Mucosa of descending colon (tissue), 3 donors: ENCODE data around the gene VPS13D. TPM values are rescaled to one million over a fixed set of nuclear protein-coding genes. Genes with fewer than 3 reads are reported as not detected.

Source experiments
- ATAC-seq: fragments of 200-7000 bp; cut with Tn5 transposase; one replicate; pipeline ENCODE4 v1.9.1; 2020; ENCODE audit warnings: mild to moderate bottlenecking, moderate library complexity
- DNase-seq, 3 donors: peaks; one replicate each; pipeline ENCODE4 v3.0.0-alpha.2; 2020
- H3K36me3 ChIP-seq: fragments of 200-600 bp; one replicate; pipeline ENCODE4 v1.8.0; 2021; ENCODE audit warnings: low read depth, mild to moderate bottlenecking
- H3K4me1 ChIP-seq: fragments of 200-600 bp; one replicate; pipeline ENCODE4 v1.8.0; 2021; ENCODE audit warnings: low read depth, mild to moderate bottlenecking
- H3K4me3 ChIP-seq: fragments of 200-600 bp; one replicate; pipeline ENCODE4 v1.8.0; 2021; ENCODE audit warnings: mild to moderate bottlenecking
- H3K9me3 ChIP-seq: fragments of 200-600 bp; one replicate; pipeline ENCODE4 v1.8.0; 2021; ENCODE audit warnings: mild to moderate bottlenecking
- intact Hi-C, 2 donors: fragments of 100-400 bp; cut with DNase I in 1 of 2; cut with micrococcal nuclease in 1 of 2; formaldehyde crosslinking; loops; one replicate each; pipeline versions ENCODE4 v1.11.0 to v1.11.1; 2022; cut with DNase I, micrococcal nuclease
- total RNA-seq, 3 donors: library from RNA; stranded (reverse); fragmentation: NEBNext Ultra II Directional in 2 of 3; extraction: Animal tissue kit (Norgen Biotek cat#: 25700) in 2 of 3; gene quantifications; one replicate each; pipeline versions ENCODE4 v1.2.1 to v1.2.4, GENCODE V29; 2021 to 2023
- TF ChIP-seq, protein P1 (sequence below): fragments of 200-600 bp; IDR thresholded peaks from one replicate; pipeline ENCODE4 v1.8.0; 2022; ENCODE audit warnings: antibody characterized with exemption, mild to moderate bottlenecking
- donor health status: DM: no; HTN: no; CAD: no; lungs with moderate emphysema.
- donor health status: DM: no; HTN: no; CAD: no.
- donor health status: DM: no; HTN: yes; CAD: no.

VPS13D gene
- total RNA-seq, 3 donors from 2014 or later, result 70.1 to 96.6 (median 96.6) TPM

DNA sequence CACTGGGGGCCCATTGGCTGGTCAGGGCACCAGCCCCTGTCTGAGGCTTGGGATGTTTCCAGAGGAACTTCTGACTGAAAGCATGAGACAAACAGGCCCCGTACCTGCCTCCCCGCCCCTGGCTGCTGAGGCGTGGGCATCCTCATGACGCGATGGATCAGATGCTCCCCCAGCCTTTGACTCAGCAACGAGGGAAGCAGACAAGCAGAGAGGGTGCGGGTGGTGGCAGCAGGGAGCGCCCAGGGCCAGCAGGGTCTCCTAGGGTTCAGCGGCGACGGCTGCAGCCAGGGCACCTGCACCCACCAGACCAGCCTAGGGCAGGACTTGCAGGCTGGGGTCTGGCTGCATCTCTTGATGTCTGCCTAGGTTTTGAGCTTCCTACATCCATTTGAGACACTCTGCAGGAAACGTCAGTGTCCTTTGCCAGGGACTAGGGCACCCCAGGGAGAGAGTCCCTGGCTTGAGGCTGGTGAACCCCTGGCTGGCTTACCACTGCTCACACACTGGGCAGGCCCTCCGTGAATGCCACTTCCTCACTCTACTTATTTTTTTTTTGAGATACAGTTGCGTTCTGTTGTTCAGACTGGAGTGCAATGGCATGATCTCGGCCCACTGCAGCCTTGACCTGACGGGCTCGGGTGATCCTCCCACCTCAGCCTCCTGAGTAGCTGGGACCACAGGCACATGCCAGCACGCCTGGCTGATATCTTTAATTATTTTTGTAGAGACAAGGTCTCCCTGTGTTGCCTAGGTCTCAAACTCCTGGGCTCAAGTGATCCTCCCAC is 324.9 kb downstream of the VPS13D start:
- TF ChIP-seq, protein P1, sequence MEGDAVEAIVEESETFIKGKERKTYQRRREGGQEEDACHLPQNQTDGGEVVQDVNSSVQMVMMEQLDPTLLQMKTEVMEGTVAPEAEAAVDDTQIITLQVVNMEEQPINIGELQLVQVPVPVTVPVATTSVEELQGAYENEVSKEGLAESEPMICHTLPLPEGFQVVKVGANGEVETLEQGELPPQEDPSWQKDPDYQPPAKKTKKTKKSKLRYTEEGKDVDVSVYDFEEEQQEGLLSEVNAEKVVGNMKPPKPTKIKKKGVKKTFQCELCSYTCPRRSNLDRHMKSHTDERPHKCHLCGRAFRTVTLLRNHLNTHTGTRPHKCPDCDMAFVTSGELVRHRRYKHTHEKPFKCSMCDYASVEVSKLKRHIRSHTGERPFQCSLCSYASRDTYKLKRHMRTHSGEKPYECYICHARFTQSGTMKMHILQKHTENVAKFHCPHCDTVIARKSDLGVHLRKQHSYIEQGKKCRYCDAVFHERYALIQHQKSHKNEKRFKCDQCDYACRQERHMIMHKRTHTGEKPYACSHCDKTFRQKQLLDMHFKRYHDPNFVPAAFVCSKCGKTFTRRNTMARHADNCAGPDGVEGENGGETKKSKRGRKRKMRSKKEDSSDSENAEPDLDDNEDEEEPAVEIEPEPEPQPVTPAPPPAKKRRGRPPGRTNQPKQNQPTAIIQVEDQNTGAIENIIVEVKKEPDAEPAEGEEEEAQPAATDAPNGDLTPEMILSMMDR, result no peak
- no peak overlapping the region for H3K4me3 ChIP-seq
- H3K4me1 ChIP-seq, result no peaks in the 10 kb centered on the region
- intact Hi-C loops, result no loop called here
- DNase-seq, result peak in 1 of 3 donors; percentile 21
- ATAC-seq, result no peak
- H3K9me3 ChIP-seq, result no peaks in the 10 kb centered on the region
- H3K36me3 ChIP-seq, result no peaks in the 10 kb centered on the region

DNA sequence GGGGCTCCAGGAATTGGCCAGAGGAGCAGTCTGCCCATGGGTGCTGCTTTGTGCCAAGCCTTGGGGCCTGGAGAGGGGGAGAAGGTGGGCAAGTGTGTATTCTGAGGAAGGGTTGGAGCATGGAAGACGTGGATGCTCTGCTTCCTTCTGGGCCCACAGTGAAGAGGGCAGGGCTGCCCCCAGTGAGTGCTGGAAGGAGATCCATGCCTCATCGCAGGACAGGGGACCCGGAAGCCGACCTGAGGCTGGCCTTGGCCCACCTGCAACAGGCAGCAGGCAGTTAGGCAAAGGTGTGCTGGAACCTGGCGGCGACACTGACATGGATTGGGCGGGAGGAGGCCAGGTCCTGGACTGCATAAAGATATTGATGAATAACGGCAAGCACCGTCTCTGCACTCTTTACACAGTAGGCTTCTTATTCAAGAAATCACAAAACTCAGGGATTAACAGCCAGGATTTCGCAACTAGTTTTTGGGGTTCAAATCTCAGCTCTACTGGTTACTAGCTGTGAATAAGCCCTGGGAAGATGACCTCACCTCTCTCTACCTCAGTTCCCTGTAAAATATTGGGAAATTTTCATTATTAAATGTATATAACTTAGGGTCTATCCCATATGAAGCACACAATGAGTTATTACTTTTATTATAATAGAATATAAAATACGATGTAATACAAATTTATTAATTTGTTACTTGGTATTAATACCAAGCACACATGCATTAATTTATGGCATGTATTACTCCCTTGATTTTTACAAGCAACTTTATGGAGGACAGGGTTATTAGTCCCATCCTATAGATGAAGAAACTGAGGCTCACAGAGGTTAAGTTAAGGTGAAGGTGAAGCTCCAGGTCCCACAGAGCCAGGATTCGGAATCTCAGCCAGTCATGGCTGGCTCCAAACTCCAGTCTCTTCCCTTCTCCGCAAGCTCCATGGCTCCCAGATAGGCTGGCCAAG is 325.9 kb downstream of the VPS13D start:
- Histone ChIP-seq H3K9me3 (no peaks in the 10 kb centered on the region), H3K4me1 (no peaks in the 10 kb centered on the region), H3K36me3 (no peaks in the 10 kb centered on the region), H3K4me3 (no peak overlapping the region)
- no peak for ATAC-seq
- intact Hi-C loops, result no loop called here
- peak in 1 of 3 donors; percentile 37 for DNase-seq
- TF ChIP-seq, protein P1, result no peak

DNA sequence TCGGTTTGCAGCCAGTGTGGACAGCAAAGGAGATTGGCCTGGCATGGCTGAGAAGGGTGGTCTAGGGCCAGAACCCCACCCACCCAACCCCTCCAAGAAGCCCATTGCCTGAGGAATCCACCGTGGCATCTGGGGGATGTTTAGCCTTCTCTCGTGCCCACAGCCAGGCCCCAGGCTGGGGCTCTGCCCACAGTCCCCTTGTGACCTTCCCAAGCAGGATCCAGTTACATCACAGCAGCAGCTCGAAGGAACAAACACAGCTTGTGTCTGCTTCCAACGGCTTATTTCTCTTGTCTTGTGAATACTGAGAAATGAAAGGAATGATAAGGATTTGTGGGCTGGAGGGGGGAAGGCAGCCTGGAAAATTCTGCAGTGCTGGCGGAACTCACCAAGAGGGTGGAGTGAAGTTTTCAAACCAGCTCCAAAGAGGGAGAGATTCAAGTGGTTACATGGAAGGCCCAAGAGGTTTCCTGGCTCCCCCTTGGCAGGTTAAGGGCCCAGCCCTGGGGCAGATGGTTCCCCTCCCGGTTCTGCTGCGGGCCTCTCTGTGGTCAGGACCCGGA is 326.6 kb downstream of the VPS13D start:
- intact Hi-C loops, result no loop called here
- Histone ChIP-seq H3K9me3 (no peaks in the 10 kb centered on the region), H3K4me1 (no peaks in the 10 kb centered on the region), H3K4me3 (no peak overlapping the region), H3K36me3 (no peaks in the 10 kb centered on the region)
- peak in 2 of 3 donors; percentile 39 to 53 for DNase-seq
- TF ChIP-seq, protein P1, result no peak
- peak; percentile 52 for ATAC-seq

DNA sequence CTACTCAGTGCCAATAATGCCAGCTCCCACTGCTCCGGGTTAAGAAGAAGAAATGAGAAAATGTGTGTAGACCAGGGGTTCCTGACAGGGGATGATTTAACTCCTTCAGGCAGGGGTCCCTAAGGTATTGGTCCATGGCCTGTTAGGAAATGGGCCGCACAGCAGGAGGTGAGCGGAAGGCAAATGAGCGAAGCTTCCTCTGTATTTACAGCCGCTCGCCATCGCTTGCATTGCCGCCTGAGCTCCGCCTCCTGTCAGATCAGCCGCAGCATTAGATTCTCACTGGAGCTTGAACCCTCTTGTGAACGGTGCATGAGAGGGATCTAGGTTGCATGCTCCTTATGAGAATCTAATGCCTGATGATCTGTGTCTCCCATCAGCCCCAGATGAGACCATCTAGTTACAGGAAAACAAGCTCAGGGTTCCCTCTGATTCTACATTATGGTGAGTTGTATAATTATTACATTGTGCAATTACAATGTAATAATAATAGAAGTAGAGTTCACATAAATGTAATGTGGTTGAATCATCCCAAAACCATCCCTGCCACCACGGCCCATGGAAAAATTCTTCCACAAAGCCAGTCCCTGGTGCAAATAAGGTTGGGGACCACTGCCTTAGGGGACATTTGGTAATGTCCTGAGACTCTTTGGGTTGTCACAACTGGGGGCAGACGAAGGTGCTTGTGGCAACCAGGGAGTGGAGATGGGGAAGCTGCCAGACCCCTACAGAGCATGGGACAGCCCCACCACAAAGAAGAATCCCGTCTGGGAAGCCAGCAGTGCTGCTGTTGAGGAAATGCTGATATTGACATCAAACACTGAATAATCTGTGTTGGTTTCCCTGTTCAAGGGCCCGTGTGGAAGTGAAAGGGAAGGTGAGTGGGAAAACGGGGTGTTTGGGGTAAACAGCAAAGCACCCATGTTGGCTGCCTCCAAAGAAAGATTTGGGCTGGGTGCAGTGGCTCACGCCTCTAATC is 327.4 kb downstream of the VPS13D start:
- H3K4me3 ChIP-seq, result no peak overlapping the region
- ATAC-seq, result no peak
- H3K4me1 ChIP-seq, result no peaks in the 10 kb centered on the region
- intact Hi-C loops, result no loop called here
- H3K36me3 ChIP-seq, result no peaks in the 10 kb centered on the region
- TF ChIP-seq, protein P1, result no peak
- no peaks in the 10 kb centered on the region for H3K9me3 ChIP-seq
- peak in 1 of 3 donors; percentile 10 for DNase-seq
